Measurements from ENCODE around the gene ZNF232.
"Not testable (repeated sequence)": the region's sequence is repeated elsewhere in the genome, so short reads cannot be mapped to it uniquely, and the experiment has no call there.

Gene ZNF232

GRCh38 chr17:5124125-5124760, 12.6 kb upstream of the ZNF232 start:
- H3K4me1 ChIP-seq; H3K4me3 ChIP-seq; H3K9me3 ChIP-seq; H3K36me3 ChIP-seq (replicated peaks); in situ Hi-C loops (cut with MboI; ENCODE audit: low sequenced_read_pairs); H3K27me3 ChIP-seq (ENCODE audit: low read depth): not testable (repeated sequence)
- DNase-seq (ENCODE audit: low spot score in 2 of 2): peak in 1 of 2 experiments; percentile 4

- H3K27me3 ChIP-seq (ENCODE audit: low read depth): no peaks in the 10 kb centered on the region
- no peaks in the 10 kb centered on the region for H3K4me1 ChIP-seq
- H3K9me3 ChIP-seq: no peaks in the 10 kb centered on the region
- no peaks in the 10 kb centered on the region for H3K36me3 ChIP-seq (replicated peaks)
- in situ Hi-C loops (cut with MboI; ENCODE audit: low sequenced_read_pairs): no loop called here
- DNase-seq (ENCODE audit: low spot score in 2 of 2): peak in 1 of 2 experiments; percentile 3
- no peak overlapping the region for H3K4me3 ChIP-seq
Observed at GRCh38 chr17:5123343-5124124, 11.9 kb upstream of the ZNF232 start.

GRCh38 chr17:5122586-5123342, 11.1 kb upstream of the ZNF232 start:
- Histone ChIP-seq H3K9me3 (no peaks in the 10 kb centered on the region), H3K27me3 (ENCODE audit: low read depth) (no peaks in the 10 kb centered on the region), H3K36me3 (replicated peaks) (no peaks in the 10 kb centered on the region), H3K4me1 (no peaks in the 10 kb centered on the region), H3K4me3 (no peak overlapping the region)
- peak in 1 of 2 experiments; percentile 6 for DNase-seq (ENCODE audit: low spot score in 2 of 2)
- in situ Hi-C loops (cut with MboI; ENCODE audit: low sequenced_read_pairs): no loop called here

- H3K27me3 ChIP-seq (ENCODE audit: low read depth); H3K36me3 ChIP-seq (replicated peaks); in situ Hi-C loops (cut with MboI; ENCODE audit: low sequenced_read_pairs); H3K9me3 ChIP-seq; H3K4me1 ChIP-seq; H3K4me3 ChIP-seq: not testable (repeated sequence)
- peak in 1 of 2 experiments; percentile 1 for DNase-seq (ENCODE audit: low spot score in 2 of 2)
Observed at GRCh38 chr17:5122056-5122455, 10.4 kb upstream of the ZNF232 start.

GRCh38 chr17:5121186-5121841, 9.6 kb upstream of the ZNF232 start:
- Histone ChIP-seq H3K9me3 (no peaks in the 10 kb centered on the region), H3K4me1 (no peaks in the 10 kb centered on the region), H3K27me3 (ENCODE audit: low read depth) (no peaks in the 10 kb centered on the region), H3K4me3 (no peak overlapping the region), H3K36me3 (replicated peaks) (no peaks in the 10 kb centered on the region)
- in situ Hi-C loops (cut with MboI; ENCODE audit: low sequenced_read_pairs): no loop called here
- no peak for DNase-seq (ENCODE audit: low spot score in 2 of 2)

- in situ Hi-C loops (cut with MboI; ENCODE audit: low sequenced_read_pairs); DNase-seq (ENCODE audit: low spot score in 2 of 2); H3K4me1 ChIP-seq; H3K4me3 ChIP-seq; H3K27me3 ChIP-seq (ENCODE audit: low read depth); H3K9me3 ChIP-seq; H3K36me3 ChIP-seq (replicated peaks): not testable (repeated sequence)
Observed at GRCh38 chr17:5120436-5121185, 8.9 kb upstream of the ZNF232 start.

- H3K4me1 ChIP-seq: no peaks in the 10 kb centered on the region
- no peaks in the 10 kb centered on the region for H3K27me3 ChIP-seq (ENCODE audit: low read depth)
- no peak for DNase-seq (ENCODE audit: low spot score in 2 of 2)
- no peaks in the 10 kb centered on the region for H3K36me3 ChIP-seq (replicated peaks)
- in situ Hi-C loops (cut with MboI; ENCODE audit: low sequenced_read_pairs): no loop called here
- no peaks in the 10 kb centered on the region for H3K9me3 ChIP-seq
- no peak overlapping the region for H3K4me3 ChIP-seq
Observed at GRCh38 chr17:5120036-5120435, 8.4 kb upstream of the ZNF232 start.

- no peaks in the 10 kb centered on the region for H3K9me3 ChIP-seq
- no peaks in the 10 kb centered on the region for H3K36me3 ChIP-seq (replicated peaks)
- H3K4me3 ChIP-seq: no peak overlapping the region
- DNase-seq (ENCODE audit: low spot score in 2 of 2): no peak
- H3K27me3 ChIP-seq (ENCODE audit: low read depth): no peaks in the 10 kb centered on the region
- no peaks in the 10 kb centered on the region for H3K4me1 ChIP-seq
- in situ Hi-C loops (cut with MboI; ENCODE audit: low sequenced_read_pairs): no loop called here
Observed at GRCh38 chr17:5118219-5118618, 6.5 kb upstream of the ZNF232 start.

- H3K4me1 ChIP-seq: peaks cover 5% of the 10 kb centered on the region
- H3K4me3 ChIP-seq: no peak within 1 kb of the TSS
- no peak for DNase-seq (ENCODE audit: low spot score in 2 of 2)
- H3K9me3 ChIP-seq: peaks cover 5% of the 10 kb centered on the region
- in situ Hi-C loops (cut with MboI; ENCODE audit: low sequenced_read_pairs): no loop called here
- H3K27me3 ChIP-seq (ENCODE audit: low read depth): no peaks in the 10 kb centered on the region
- H3K36me3 ChIP-seq (replicated peaks): no peaks in the 10 kb centered on the region; the same call in 1 of the 2 replicates
Observed at GRCh38 chr17:5115673-5116651, 4.3 kb upstream of the ZNF232 start, which contains the start of gene USP6. TSS of gene USP6 (plus strand) at chr17:5116032. CDS start at chr17:5130368, 14,336 bp downstream.

- peaks cover 48% of the 10 kb centered on the region for H3K36me3 ChIP-seq (replicated peaks)
- no peaks in the 10 kb centered on the region for H3K27me3 ChIP-seq (ENCODE audit: low read depth)
- in situ Hi-C loops (cut with MboI; ENCODE audit: low sequenced_read_pairs): no loop called here
- H3K4me3 ChIP-seq: peak overlapping the region; percentile 50
- no peak for DNase-seq (ENCODE audit: low spot score in 2 of 2)
- H3K9me3 ChIP-seq: peaks cover 16% of the 10 kb centered on the region
- peaks cover 9% of the 10 kb centered on the region for H3K4me1 ChIP-seq
Observed at GRCh38 chr17:5110816-5111215, 862 bp downstream of the ZNF232 start.

GRCh38 chr17:5100832-5101231, 10.8 kb downstream of the ZNF232 start:
- peaks cover 7% of the 10 kb centered on the region for H3K36me3 ChIP-seq (replicated peaks)
- H3K27me3 ChIP-seq (ENCODE audit: low read depth): no peaks in the 10 kb centered on the region
- in situ Hi-C loops (cut with MboI; ENCODE audit: low sequenced_read_pairs): no loop called here
- no peak for DNase-seq (ENCODE audit: low spot score in 2 of 2)
- H3K4me1 ChIP-seq: no peaks in the 10 kb centered on the region
- no peak overlapping the region for H3K4me3 ChIP-seq
- H3K9me3 ChIP-seq: peaks cover 12% of the 10 kb centered on the region

GRCh38 chr17:5099271-5099670, 12.4 kb downstream of the ZNF232 start:
- in situ Hi-C loops (cut with MboI; ENCODE audit: low sequenced_read_pairs): no loop called here
- Histone ChIP-seq H3K36me3 (replicated peaks) (no peaks in the 10 kb centered on the region), H3K4me3 (no peak overlapping the region), H3K9me3 (peaks cover 17% of the 10 kb centered on the region), H3K4me1 (no peaks in the 10 kb centered on the region), H3K27me3 (ENCODE audit: low read depth) (no peaks in the 10 kb centered on the region)
- DNase-seq (ENCODE audit: low spot score in 2 of 2): no peak

All from HAP-1 (cell line).